ENCODE results near the gene KIF26B. TPM values are rescaled to one million over a fixed set of nuclear protein-coding genes. Genes with fewer than 3 reads are reported as not detected.

Gene KIF26B
- total and polyA plus RNA-seq, 2 experiments from 2014 or later, result 0.03 to 0.76 TPM

DNA sequence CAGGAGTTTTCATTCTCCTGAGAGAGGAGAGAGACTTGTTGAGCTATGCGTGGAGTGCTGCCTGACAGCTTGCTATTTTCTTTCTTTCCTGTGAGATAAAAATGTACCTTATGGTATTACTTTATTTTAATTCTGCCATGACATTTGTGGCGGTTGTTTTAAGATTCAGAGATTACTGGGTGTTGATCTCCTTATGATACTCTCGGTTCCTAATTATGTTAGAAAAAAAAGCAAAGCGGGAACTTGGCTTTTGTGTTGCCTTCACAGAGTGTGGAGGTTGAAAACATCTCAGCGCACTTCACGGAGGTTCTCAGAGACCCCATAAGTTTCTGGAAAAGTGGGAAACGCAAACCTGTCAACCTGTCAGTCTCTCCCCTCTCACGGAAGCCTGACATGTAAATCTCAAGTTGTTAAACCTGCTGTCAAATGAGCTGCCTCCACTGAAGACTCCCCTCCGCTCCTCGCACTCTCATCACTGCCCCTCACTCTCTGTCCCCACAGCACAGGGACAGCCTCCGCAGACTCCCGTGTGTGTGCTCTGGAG, 405.6 kb downstream of the KIF26B start:
- Histone ChIP-seq H3K4me1 (ENCODE audit: insufficient read depth) (no peaks in the 10 kb centered on the region), H3K9me2 (ENCODE audit: insufficient read depth) (no peaks in the 10 kb centered on the region), H2AFZ (no peak overlapping the region), H4K20me1 (replicated peaks; ENCODE audit: insufficient read depth) (no peaks in the 10 kb centered on the region), H3K27me3 (ENCODE audit: insufficient read depth) (no peaks in the 10 kb centered on the region), H3K4me3 (no peak overlapping the region), H3K27ac (ENCODE audit: low read depth) (no peak overlapping the region), H3F3A (replicated peaks; ENCODE audit: low read depth) (no peaks in the 10 kb centered on the region), H3K4me2 (no peak overlapping the region), H3K36me3 (ENCODE audit: insufficient read depth) (no peaks in the 10 kb centered on the region), H3K79me2 (replicated peaks; ENCODE audit: insufficient read depth) (no peaks in the 10 kb centered on the region)
- H3K27ac Mint-ChIP-seq, result no peak overlapping the region
- DNase-seq (ENCODE audit: low spot score) (no peak), ATAC-seq (no peak)
- H3K9me3 Mint-ChIP-seq, result no peaks in the 10 kb centered on the region
- H3K4me3 Mint-ChIP-seq, result no peak overlapping the region
- H3K36me3 Mint-ChIP-seq (ENCODE audit: low read depth), result no peaks in the 10 kb centered on the region; the same call in 2 of the 3 replicates
- H3K4me1 Mint-ChIP-seq, result peaks cover 3% of the 10 kb centered on the region; the same call in 2 of the 3 replicates
- H3K27me3 Mint-ChIP-seq (ENCODE audit: insufficient read depth, low read depth, poor library complexity), result peaks cover 7% of the 10 kb centered on the region
- TF ChIP-seq NANOG (IDR thresholded peaks at IDR 0.05; ENCODE audit: borderline replicate concordance) (no peak), ZNF114 (CRISPR knock-in tag; IDR thresholded peaks at IDR 0.05) (no peak), EZH2 (IDR thresholded peaks at IDR 0.05; ENCODE audit: low read depth, unreplicated experiment) (no peak), STAT1 (IDR thresholded peaks at IDR 0.05; ENCODE audit: unreplicated experiment) (no peak)
- TF ChIP-seq, protein P1, sequence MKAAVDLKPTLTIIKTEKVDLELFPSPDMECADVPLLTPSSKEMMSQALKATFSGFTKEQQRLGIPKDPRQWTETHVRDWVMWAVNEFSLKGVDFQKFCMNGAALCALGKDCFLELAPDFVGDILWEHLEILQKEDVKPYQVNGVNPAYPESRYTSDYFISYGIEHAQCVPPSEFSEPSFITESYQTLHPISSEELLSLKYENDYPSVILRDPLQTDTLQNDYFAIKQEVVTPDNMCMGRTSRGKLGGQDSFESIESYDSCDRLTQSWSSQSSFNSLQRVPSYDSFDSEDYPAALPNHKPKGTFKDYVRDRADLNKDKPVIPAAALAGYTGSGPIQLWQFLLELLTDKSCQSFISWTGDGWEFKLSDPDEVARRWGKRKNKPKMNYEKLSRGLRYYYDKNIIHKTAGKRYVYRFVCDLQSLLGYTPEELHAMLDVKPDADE (IDR thresholded peaks at IDR 0.05), result no peak

DNA sequence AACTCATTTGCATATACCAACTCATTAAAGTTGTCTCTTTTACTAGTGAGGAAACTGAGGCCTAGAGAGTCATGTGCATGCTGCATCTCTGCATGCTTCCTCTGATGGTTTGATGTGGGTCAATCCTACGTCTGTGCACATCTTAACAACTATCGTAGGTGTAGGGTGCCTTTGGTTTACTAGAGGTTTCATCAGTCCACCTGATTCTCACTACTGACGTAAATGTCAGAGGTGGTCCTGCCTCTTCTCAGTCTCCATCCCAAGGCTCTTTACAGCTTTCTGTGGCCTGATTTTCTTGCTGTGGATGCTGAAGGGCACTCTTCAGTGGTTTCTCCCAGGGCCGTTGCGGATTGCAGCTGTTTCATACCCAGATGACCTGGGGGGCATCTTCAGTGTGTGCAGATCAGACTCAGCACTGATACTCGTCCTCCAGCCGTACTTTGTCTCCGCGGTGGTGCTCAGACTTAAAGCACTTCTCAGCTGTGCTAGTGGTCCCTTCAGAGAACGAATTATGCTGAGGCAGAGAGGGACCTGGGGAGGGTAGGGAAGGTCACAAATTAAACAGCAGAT, 407.0 kb downstream of the KIF26B start:
- DNase-seq (ENCODE audit: low spot score) (no peak), ATAC-seq (no peak)
- Mint-ChIP-seq H3K27me3 (ENCODE audit: insufficient read depth, low read depth, poor library complexity) (peaks cover 9% of the 10 kb centered on the region), H3K9me3 (no peaks in the 10 kb centered on the region), H3K4me1 (no peaks in the 10 kb centered on the region), H3K4me3 (no peak overlapping the region), H3K36me3 (ENCODE audit: low read depth) (no peaks in the 10 kb centered on the region; the same call in 2 of the 3 replicates), H3K27ac (no peak overlapping the region)
- Histone ChIP-seq H3K4me2 (no peak overlapping the region), H3K4me3 (no peak overlapping the region), H3K9me2 (ENCODE audit: insufficient read depth) (no peaks in the 10 kb centered on the region), H4K20me1 (replicated peaks; ENCODE audit: insufficient read depth) (no peaks in the 10 kb centered on the region), H2AFZ (no peak overlapping the region), H3K27me3 (ENCODE audit: insufficient read depth) (no peaks in the 10 kb centered on the region), H3K4me1 (ENCODE audit: insufficient read depth) (no peaks in the 10 kb centered on the region), H3K79me2 (replicated peaks; ENCODE audit: insufficient read depth) (no peaks in the 10 kb centered on the region), H3K27ac (ENCODE audit: low read depth) (no peak overlapping the region), H3K36me3 (ENCODE audit: insufficient read depth) (no peaks in the 10 kb centered on the region), H3F3A (replicated peaks; ENCODE audit: low read depth) (no peaks in the 10 kb centered on the region)
- TF ChIP-seq CREB1 (CRISPR knock-in tag; IDR thresholded peaks at IDR 0.05; ENCODE audit: low read depth), result no peak
- no peak for TF ChIP-seq EZH2 (IDR thresholded peaks at IDR 0.05; ENCODE audit: low read depth, unreplicated experiment)
- TF ChIP-seq, protein P2, sequence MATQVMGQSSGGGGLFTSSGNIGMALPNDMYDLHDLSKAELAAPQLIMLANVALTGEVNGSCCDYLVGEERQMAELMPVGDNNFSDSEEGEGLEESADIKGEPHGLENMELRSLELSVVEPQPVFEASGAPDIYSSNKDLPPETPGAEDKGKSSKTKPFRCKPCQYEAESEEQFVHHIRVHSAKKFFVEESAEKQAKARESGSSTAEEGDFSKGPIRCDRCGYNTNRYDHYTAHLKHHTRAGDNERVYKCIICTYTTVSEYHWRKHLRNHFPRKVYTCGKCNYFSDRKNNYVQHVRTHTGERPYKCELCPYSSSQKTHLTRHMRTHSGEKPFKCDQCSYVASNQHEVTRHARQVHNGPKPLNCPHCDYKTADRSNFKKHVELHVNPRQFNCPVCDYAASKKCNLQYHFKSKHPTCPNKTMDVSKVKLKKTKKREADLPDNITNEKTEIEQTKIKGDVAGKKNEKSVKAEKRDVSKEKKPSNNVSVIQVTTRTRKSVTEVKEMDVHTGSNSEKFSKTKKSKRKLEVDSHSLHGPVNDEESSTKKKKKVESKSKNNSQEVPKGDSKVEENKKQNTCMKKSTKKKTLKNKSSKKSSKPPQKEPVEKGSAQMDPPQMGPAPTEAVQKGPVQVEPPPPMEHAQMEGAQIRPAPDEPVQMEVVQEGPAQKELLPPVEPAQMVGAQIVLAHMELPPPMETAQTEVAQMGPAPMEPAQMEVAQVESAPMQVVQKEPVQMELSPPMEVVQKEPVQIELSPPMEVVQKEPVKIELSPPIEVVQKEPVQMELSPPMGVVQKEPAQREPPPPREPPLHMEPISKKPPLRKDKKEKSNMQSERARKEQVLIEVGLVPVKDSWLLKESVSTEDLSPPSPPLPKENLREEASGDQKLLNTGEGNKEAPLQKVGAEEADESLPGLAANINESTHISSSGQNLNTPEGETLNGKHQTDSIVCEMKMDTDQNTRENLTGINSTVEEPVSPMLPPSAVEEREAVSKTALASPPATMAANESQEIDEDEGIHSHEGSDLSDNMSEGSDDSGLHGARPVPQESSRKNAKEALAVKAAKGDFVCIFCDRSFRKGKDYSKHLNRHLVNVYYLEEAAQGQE (IDR thresholded peaks at IDR 0.05; ENCODE audit: unreplicated experiment), result no peak
- TF ChIP-seq ZNF114 (CRISPR knock-in tag; IDR thresholded peaks at IDR 0.05), result no peak
- TF ChIP-seq, protein P3, sequence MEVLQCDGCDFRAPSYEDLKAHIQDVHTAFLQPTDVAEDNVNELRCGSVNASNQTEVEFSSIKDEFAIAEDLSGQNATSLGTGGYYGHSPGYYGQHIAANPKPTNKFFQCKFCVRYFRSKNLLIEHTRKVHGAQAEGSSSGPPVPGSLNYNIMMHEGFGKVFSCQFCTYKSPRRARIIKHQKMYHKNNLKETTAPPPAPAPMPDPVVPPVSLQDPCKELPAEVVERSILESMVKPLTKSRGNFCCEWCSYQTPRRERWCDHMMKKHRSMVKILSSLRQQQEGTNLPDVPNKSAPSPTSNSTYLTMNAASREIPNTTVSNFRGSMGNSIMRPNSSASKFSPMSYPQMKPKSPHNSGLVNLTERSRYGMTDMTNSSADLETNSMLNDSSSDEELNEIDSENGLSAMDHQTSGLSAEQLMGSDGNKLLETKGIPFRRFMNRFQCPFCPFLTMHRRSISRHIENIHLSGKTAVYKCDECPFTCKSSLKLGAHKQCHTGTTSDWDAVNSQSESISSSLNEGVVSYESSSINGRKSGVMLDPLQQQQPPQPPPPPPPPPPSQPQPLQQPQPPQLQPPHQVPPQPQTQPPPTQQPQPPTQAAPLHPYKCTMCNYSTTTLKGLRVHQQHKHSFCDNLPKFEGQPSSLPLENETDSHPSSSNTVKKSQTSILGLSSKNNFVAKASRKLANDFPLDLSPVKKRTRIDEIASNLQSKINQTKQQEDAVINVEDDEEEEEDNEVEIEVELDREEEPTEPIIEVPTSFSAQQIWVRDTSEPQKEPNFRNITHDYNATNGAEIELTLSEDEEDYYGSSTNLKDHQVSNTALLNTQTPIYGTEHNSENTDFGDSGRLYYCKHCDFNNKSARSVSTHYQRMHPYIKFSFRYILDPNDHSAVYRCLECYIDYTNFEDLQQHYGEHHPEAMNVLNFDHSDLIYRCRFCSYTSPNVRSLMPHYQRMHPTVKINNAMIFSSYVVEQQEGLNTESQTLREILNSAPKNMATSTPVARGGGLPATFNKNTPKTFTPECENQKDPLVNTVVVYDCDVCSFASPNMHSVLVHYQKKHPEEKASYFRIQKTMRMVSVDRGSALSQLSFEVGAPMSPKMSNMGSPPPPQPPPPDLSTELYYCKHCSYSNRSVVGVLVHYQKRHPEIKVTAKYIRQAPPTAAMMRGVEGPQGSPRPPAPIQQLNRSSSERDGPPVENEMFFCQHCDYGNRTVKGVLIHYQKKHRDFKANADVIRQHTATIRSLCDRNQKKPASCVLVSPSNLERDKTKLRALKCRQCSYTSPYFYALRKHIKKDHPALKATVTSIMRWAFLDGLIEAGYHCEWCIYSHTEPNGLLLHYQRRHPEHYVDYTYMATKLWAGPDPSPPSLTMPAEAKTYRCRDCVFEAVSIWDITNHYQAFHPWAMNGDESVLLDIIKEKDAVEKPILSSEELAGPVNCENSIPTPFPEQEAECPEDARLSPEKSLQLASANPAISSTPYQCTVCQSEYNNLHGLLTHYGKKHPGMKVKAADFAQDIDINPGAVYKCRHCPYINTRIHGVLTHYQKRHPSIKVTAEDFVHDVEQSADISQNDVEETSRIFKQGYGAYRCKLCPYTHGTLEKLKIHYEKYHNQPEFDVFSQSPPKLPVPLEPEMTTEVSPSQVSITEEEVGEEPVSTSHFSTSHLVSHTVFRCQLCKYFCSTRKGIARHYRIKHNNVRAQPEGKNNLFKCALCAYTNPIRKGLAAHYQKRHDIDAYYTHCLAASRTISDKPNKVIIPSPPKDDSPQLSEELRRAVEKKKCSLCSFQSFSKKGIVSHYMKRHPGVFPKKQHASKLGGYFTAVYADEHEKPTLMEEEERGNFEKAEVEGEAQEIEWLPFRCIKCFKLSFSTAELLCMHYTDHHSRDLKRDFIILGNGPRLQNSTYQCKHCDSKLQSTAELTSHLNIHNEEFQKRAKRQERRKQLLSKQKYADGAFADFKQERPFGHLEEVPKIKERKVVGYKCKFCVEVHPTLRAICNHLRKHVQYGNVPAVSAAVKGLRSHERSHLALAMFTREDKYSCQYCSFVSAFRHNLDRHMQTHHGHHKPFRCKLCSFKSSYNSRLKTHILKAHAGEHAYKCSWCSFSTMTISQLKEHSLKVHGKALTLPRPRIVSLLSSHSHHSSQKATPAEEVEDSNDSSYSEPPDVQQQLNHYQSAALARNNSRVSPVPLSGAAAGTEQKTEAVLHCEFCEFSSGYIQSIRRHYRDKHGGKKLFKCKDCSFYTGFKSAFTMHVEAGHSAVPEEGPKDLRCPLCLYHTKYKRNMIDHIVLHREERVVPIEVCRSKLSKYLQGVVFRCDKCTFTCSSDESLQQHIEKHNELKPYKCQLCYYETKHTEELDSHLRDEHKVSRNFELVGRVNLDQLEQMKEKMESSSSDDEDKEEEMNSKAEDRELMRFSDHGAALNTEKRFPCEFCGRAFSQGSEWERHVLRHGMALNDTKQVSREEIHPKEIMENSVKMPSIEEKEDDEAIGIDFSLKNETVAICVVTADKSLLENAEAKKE (CRISPR knock-in tag; IDR thresholded peaks at IDR 0.05), result no peak
- no peak for TF ChIP-seq JUNB (IDR thresholded peaks at IDR 0.05; ENCODE audit: unreplicated experiment)
- TF ChIP-seq EZH2phosphoT487 (IDR thresholded peaks at IDR 0.05; ENCODE audit: unreplicated experiment), result no peak
